H1 (cell line): ENCODE data around the gene FAM13C. TPM values are rescaled to one million over a fixed set of nuclear protein-coding genes. Genes with fewer than 3 reads are reported as not detected.

Experiments used
- KDM1A ChIP-seq: fragments of 200-600, 300-600 bp; sonication (generic); IDR thresholded peaks from 2 replicates; pipeline ENCODE4 v1.7.1; 2016; ENCODE audit warnings: mild to moderate bottlenecking, low read length, borderline replicate concordance
- KDM4A ChIP-seq: IDR thresholded peaks from one replicate; pipeline ENCODE4 v1.7.1; 2012; ENCODE audit warnings: low read depth, mild to moderate bottlenecking, moderate library complexity, low read length, inconsistent platforms; ENCODE audit not compliant: severe bottlenecking
- polyA plus RNA-seq, 7 experiments: library from polyadenylated mRNA; depleted of rRNA in 3 of 7; stranded (reverse) in 5 of 7; unstranded in 2 of 7; fragments of >200 nt in 5 of 7; fragments of 200-250 nt in 2 of 7; gene quantifications; 1 replicate in 5 of 7; 2 replicates in 1 of 7; 4 replicates in 1 of 7; pipeline versions ENCODE4 v1.2.1 to v1.2.3, GENCODE V29; 2011 to 2013; ENCODE audit warnings: missing spikeins in 2 of 7, mixed read lengths in 2 of 7
- total RNA-seq: library from RNA; stranded (reverse); fragmentation: NEBNext Ultra II Directional; extraction: Animal tissue kit (Norgen Biotek cat#: 25700); gene quantifications from 2 replicates; pipeline ENCODE4 v1.2.1, GENCODE V29; 2021
- TF ChIP-seq, protein P1 (sequence below): IDR thresholded peaks from 2 replicates; pipeline ENCODE4 v1.6.1; 2012; ENCODE audit warnings: low read length, inconsistent platforms

The FAM13C gene
- total and polyA plus RNA-seq, 2 of the 8 experiments (the other 6 are each of a cell fraction or from before 2014, with no cell fraction given), result 0.56 to 0.62 TPM

DNA sequence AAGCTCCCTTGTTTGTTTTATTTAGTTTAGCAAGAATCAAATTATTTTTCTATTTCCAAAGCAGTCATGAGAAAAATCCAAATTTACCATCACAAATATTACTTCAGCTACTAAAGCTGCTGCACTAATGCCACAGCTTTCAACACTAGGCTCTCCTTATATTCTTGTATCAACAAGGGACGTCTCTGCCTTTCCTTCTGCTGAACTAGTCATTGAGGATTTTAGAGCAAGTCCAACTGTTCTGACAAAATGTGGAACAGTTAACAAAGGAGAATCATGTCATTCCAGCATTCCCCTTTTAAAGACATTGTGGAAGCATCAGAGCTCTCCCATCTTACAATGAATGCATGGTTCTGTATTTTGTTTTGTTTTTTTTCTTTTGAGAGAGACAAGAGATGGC is 28.6 kb downstream of the FAM13C start (continued):
- TF ChIP-seq, protein P1, sequence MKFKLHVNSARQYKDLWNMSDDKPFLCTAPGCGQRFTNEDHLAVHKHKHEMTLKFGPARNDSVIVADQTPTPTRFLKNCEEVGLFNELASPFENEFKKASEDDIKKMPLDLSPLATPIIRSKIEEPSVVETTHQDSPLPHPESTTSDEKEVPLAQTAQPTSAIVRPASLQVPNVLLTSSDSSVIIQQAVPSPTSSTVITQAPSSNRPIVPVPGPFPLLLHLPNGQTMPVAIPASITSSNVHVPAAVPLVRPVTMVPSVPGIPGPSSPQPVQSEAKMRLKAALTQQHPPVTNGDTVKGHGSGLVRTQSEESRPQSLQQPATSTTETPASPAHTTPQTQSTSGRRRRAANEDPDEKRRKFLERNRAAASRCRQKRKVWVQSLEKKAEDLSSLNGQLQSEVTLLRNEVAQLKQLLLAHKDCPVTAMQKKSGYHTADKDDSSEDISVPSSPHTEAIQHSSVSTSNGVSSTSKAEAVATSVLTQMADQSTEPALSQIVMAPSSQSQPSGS, result no peak
- TF ChIP-seq KDM4A, result no peak
- TF ChIP-seq KDM1A, result no peak
